HepG2 (cell line): ENCODE measurements around the gene IL15RA. TPM values are rescaled to one million over a fixed set of nuclear protein-coding genes. Genes with fewer than 3 reads are reported as not detected.

Experiments
- ATAC-seq: fragments of 200-7000 bp; cut with Tn5 transposase; 3 replicates; pipeline ENCODE4 v1.9.1; 2020; ENCODE audit warnings: mild to moderate bottlenecking, moderate library complexity
- BruUV-seq: library from RNA; stranded (reverse); fragments of 400-500 nt; replicated peaks from 2 replicates; lab custom pipeline; 2021; lab: Mats Ljungman, UMichigan
- CTCF ChIA-PET: fragments of 300-600 bp; formaldehyde crosslinking; extraction: SDS; loops from one replicate; lab custom pipeline; 2021; ENCODE audit warnings: low total read pairs, inconsistent platforms, low intra/inter-chr PET ratio; lab: Yijun Ruan, JAX
- POLR2A ChIA-PET: fragments of 350-600 bp; sonication (Branson Sonifier 250); formaldehyde crosslinking; loops from one replicate; lab custom pipeline; 2020; ENCODE audit warnings: antibody characterized with exemption, inconsistent platforms; lab: Yijun Ruan, JAX
- DNase-seq: peaks from one replicate; pipeline ENCODE4 v3.0.0-alpha.2; 2015; ENCODE audit warnings: low spot score
- FAIRE-seq: peaks from 3 replicates; lab custom pipeline; 2011; peaks lifted over from hg19 to GRCh38; lab: Jason Lieb, UNC
- H2AFZ ChIP-seq: one replicate; pipeline ENCODE4 v1.6.1; 2011; ENCODE audit warnings: low read length, inconsistent platforms
- H3K27ac ChIP-seq: fragments of 300-600 bp; 3 replicates; pipeline ENCODE4 v1.8.0; 2011; ENCODE audit warnings: mixed run types, mild to moderate bottlenecking, mixed read lengths, low read length, inconsistent platforms; ENCODE audit not compliant: insufficient read depth; ENCODE audit errors: extremely low read length
- H3K27me3 ChIP-seq, 2 experiments: fragments of 200-600 bp in 1 of 2; 2 replicates in 1 of 2; 3 replicates in 1 of 2; pipeline versions ENCODE4 v1.6.0 to v1.8.0; 2011; ENCODE audit warnings: low read length in 2 of 2, mild to moderate bottlenecking in 2 of 2, moderate library complexity in 2 of 2, inconsistent platforms in 1 of 2; ENCODE audit not compliant: insufficient read depth in 2 of 2, control insufficient read depth in 1 of 2
- H3K36me3 ChIP-seq, 2 experiments: fragments of 200-600 bp in 1 of 2; replicated peaks in 1 of 2; 2 replicates in 1 of 2; 3 replicates in 1 of 2; pipeline versions ENCODE4 v1.5.1 to v1.8.0; 2011; ENCODE audit warnings: low read length in 2 of 2, inconsistent platforms in 1 of 2; ENCODE audit not compliant: insufficient read depth in 2 of 2, control insufficient read depth in 1 of 2
- H3K4me1 ChIP-seq: 2 replicates; pipeline ENCODE4 v1.5.1; 2012; ENCODE audit warnings: low read length, inconsistent platforms; ENCODE audit not compliant: insufficient read depth
- H3K4me2 ChIP-seq: 2 replicates; pipeline ENCODE4 v1.6.0; 2011; ENCODE audit warnings: low read depth, low read length, inconsistent platforms
- H3K4me3 ChIP-seq, 3 experiments: fragments of 200-600 bp in 1 of 3; sonication (generic), shearing (Covaris generic) in 1 of 3; replicated peaks in 1 of 3; 2 replicates each; pipeline ENCODE4 v1.5.1; 2011 to 2016; ENCODE audit warnings: low read length in 3 of 3, inconsistent platforms in 2 of 3, low read depth in 2 of 3, mild to moderate bottlenecking in 2 of 3, control low read depth in 1 of 3, mixed read lengths in 1 of 3; ENCODE audit not compliant: insufficient read depth in 1 of 3
- H3K79me2 ChIP-seq: one replicate; pipeline ENCODE4 v1.6.1; 2011; ENCODE audit warnings: low read length, inconsistent platforms; ENCODE audit not compliant: insufficient read depth
- H3K9ac ChIP-seq: 2 replicates; pipeline ENCODE4 v1.6.0; 2011; ENCODE audit warnings: mild to moderate bottlenecking, low read depth, low read length, inconsistent platforms; ENCODE audit not compliant: insufficient read depth
- H3K9me3 ChIP-seq: 2 replicates; pipeline ENCODE4 v1.5.1; 2012; ENCODE audit warnings: mild to moderate bottlenecking, low read length
- H4K20me1 ChIP-seq: 2 replicates; pipeline ENCODE4 v1.6.0; 2011; ENCODE audit warnings: inconsistent platforms, mild to moderate bottlenecking, low read length, moderate library complexity; ENCODE audit not compliant: insufficient read depth
- DNMT3B ChIP-seq: conservative IDR thresholded peaks from 2 replicates; pipeline ENCODE4 v1.6.1; 2016; ENCODE audit warnings: missing biosample characterization, control low read depth
- HNRNPLL ChIP-seq: fragments of 200-400 bp; formaldehyde crosslinking; IDR thresholded peaks from 2 replicates; pipeline ENCODE4 v1.6.1; 2017; ENCODE audit warnings: mild to moderate bottlenecking, low read depth, low read length; ENCODE audit not compliant: poor library complexity, severe bottlenecking
- MLX ChIP-seq: IDR thresholded peaks from 2 replicates; pipeline ENCODE4 v1.6.1; 2016
- PLRG1 ChIP-seq: fragments of 450-650 bp; conservative IDR thresholded peaks from 2 replicates; pipeline ENCODE4 v1.6.1; 2016
- TCF7L2 ChIP-seq: IDR thresholded peaks from 2 replicates; pipeline ENCODE4 v1.6.1; 2011; ENCODE audit warnings: mild to moderate bottlenecking, low read depth, low read length, moderate library complexity
- ZNF446 ChIP-seq: sonication (generic); formaldehyde crosslinking; IDR thresholded peaks from 2 replicates; pipeline ENCODE4 v1.5.0; 2020; ENCODE audit warnings: mild to moderate bottlenecking, missing genetic modification reagents
- ZNF687 ChIP-seq: sonication (generic); formaldehyde crosslinking; IDR thresholded peaks from 2 replicates; pipeline ENCODE4 v1.5.1; 2020; ENCODE audit warnings: mild to moderate bottlenecking, missing genetic modification reagents, moderate library complexity
- ZNF704 ChIP-seq: sonication (generic); formaldehyde crosslinking; IDR thresholded peaks from 2 replicates; pipeline ENCODE4 v1.8.1; 2023; ENCODE audit warnings: mild to moderate bottlenecking, inconsistent platforms, moderate library complexity, missing genetic modification reagents, borderline replicate concordance
- ZNF850 ChIP-seq: sonication (generic); formaldehyde crosslinking; conservative IDR thresholded peaks from 2 replicates; pipeline ENCODE4 v1.9.0; 2021; ENCODE audit warnings: mild to moderate bottlenecking, missing genetic modification reagents
- ZSCAN20 ChIP-seq: sonication (generic); formaldehyde crosslinking; IDR thresholded peaks from 2 replicates; pipeline ENCODE4 v1.4.0; 2020; ENCODE audit warnings: missing genetic modification reagents, mild to moderate bottlenecking, borderline replicate concordance
- ZSCAN31 ChIP-seq: sonication (generic); formaldehyde crosslinking; IDR thresholded peaks from 2 replicates; pipeline ENCODE4 v1.5.0; 2020; ENCODE audit warnings: low read depth, mild to moderate bottlenecking, missing genetic modification reagents
- WGBS: methylation state at CpG from one replicate; pipeline ENCODE4 v1.1.6; 2017; ENCODE audit warnings: low lambda C conversion rate; 5-methylcytosine and 5-hydroxymethylcytosine counted together
- in situ Hi-C: cut with HindIII; loops from 2 replicates; pipeline ENCODE4 v1.10.0; 2017; ENCODE audit warnings: low pct_unique_long_range_greater_than_20kb; ENCODE audit not compliant: extremely low pct_ligation_motif_present
- intact Hi-C: fragments of 100-400 bp; cut with micrococcal nuclease; formaldehyde crosslinking; loops from one replicate; pipeline ENCODE4 v1.10.0; 2022; ENCODE audit not compliant: unreplicated experiment
- polyA plus RNA-seq, 8 experiments: library from polyadenylated mRNA; depleted of rRNA in 3 of 8; stranded (reverse) in 7 of 8; unstranded in 1 of 8; fragments of >200 nt; fragmentation: Illumina TruSeq in 4 of 8; extraction: Trizol in 4 of 8; gene quantifications; 2 replicates each; pipeline versions ENCODE4 v1.2.1 to v1.2.3, GENCODE V29; 2011 to 2016; ENCODE audit warnings: low read depth in 4 of 8, missing spikeins in 1 of 8, mixed read lengths in 1 of 8; ENCODE audit not compliant: insufficient read depth in 1 of 8
- total RNA-seq, 5 experiments: library from RNA; depleted of rRNA; stranded (reverse); fragments of >200 nt; fragmentation: Illumina TruSeq; extraction: Trizol; gene quantifications; 2 replicates each; pipeline ENCODE4 v1.2.3, GENCODE V29; 2016; ENCODE audit warnings: low read depth in 1 of 5
- TF ChIP-seq, protein P1 (sequence below): IDR thresholded peaks from 2 replicates; pipeline ENCODE4 v1.6.1; 2016; ENCODE audit warnings: mild to moderate bottlenecking

Gene IL15RA
- total and polyA plus RNA-seq, 2 of the 13 experiments (the other 11 are each of a cell fraction or from before 2014, with no cell fraction given), result 0.53 to 0.77 TPM

DNA sequence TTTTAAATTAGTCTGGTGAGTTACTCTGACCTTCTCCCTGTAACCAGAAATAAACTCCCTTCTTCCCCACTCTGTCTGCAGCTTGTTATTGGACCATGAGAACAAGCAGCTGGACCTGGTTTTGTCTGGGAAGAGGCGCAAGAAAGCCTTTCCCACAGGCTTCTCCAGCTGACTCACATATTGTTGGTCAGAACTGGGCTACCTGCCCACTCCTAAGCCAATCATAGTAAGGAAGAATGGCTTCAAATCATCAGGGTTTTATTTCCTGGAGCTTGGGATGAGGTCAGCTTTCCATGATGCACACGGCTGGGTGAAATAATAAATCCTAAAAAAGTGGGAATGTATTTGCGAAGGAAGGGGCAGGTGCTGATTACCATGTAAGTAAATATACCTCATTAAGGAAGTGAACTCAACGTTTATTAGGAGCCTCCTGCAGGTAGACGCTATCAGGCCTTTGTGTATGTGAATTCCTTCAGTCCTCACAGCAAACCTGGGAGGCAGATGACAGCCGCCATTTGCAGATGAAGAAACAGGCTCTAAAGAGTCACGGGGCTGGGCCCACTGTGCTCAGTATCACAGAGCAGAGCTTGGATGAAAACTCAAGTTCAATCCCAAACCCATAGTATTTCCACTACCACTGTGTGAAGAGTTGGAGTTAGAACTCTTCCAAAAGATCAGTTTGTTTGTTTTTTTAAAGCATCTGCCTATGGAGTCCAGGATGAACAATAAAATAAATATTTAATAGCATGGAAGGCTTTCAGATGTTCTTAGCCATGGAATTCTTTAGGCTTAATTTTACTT, 32.8 kb downstream of the IL15RA start (continued):
- TF ChIP-seq ZNF704 (CRISPR knock-in tag) (no peak), PLRG1 (no peak), DNMT3B (CRISPR knock-in tag) (no peak), ZSCAN20 (CRISPR knock-in tag) (no peak), MLX (CRISPR knock-in tag) (no peak)

DNA sequence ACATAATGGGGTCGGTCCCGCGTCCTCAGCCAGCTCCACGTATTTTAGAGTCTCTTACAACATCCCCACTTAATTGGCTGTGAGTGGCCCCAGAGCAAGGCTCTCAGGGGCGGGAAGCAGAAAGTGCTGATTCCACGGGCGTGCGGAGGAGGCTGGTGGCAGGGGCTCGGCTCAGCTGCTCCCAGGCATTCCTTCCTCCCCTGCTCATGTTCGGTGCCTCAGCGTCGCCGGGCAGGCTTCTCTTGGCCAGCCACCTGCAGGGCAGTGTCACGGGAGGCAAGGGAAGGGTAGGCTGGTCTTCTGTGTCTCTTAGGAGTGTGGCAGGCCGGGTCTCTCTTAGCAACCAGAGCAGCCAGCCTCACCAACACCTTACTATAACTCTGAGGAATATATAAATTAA, 33.8 kb downstream of the IL15RA start:
- no peaks in the 10 kb centered on the region for H3K79me2 ChIP-seq
- H3K4me1 ChIP-seq, result peaks cover 39% of the 10 kb centered on the region
- CTCF ChIA-PET, result no interaction called here
- in situ Hi-C loops (no loop called here), intact Hi-C loops (loop anchor here (10.0 kb wide), 1 partner anchor 141 kb away; the partner anchor contains the start of gene RBM17)
- no TSS peak for BruUV-seq
- H3K4me3 ChIP-seq, result peak overlapping the region in 2 of 3 experiments; percentile 2 to 48; a peak in 1 of 6 replicates
- no peak overlapping the region for H3K27ac ChIP-seq
- no peak for FAIRE-seq
- peak overlapping the region; percentile 67 for H3K4me2 ChIP-seq
- TF ChIP-seq ZNF687 (CRISPR knock-in tag) (peak; percentile 41; the same call in 1 of the 2 replicates), HNRNPLL (peak; percentile 22), TCF7L2 (no peak), ZNF446 (no peak), ZSCAN31 (no peak), ZNF850 (CRISPR knock-in tag) (no peak)
- TF ChIP-seq, protein P1, sequence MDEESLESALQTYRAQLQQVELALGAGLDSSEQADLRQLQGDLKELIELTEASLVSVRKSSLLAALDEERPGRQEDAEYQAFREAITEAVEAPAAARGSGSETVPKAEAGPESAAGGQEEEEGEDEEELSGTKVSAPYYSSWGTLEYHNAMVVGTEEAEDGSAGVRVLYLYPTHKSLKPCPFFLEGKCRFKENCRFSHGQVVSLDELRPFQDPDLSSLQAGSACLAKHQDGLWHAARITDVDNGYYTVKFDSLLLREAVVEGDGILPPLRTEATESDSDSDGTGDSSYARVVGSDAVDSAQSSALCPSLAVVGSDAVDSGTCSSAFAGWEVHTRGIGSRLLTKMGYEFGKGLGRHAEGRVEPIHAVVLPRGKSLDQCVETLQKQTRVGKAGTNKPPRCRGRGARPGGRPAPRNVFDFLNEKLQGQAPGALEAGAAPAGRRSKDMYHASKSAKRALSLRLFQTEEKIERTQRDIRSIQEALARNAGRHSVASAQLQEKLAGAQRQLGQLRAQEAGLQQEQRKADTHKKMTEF (CRISPR knock-in tag), result no peak
- H2AFZ ChIP-seq, result peak overlapping the region; percentile 29
- peak; percentile 44 for ATAC-seq
- no peaks in the 10 kb centered on the region for H3K9me3 ChIP-seq
- H4K20me1 ChIP-seq, result no peaks in the 10 kb centered on the region
- POLR2A ChIA-PET, result no interaction called here
- peaks cover 5 to 45% of the 10 kb centered on the region in 2 experiments; a peak in 4 of 5 replicates for H3K27me3 ChIP-seq
- DNase-seq, result no peak
- no peak overlapping the region for H3K9ac ChIP-seq
- peaks cover 0 to 3% of the 10 kb centered on the region in 2 experiments; a peak in 1 of 5 replicates for H3K36me3 ChIP-seq
- WGBS, result 11% methylated on average over 7 of the region's 15 CpGs
